ENCODE measurements around the gene NTM.

NTM gene

GRCh38 chr11:131877246-131877942 is 507.0 kb downstream of the NTM start:
- Mint-ChIP-seq H3K27me3 (no peaks in the 10 kb centered on the region), H3K9me3 (peaks cover 6% of the 10 kb centered on the region), H3K36me3 (ENCODE audit: insufficient read depth) (no peaks in the 10 kb centered on the region), H3K4me1 (no peaks in the 10 kb centered on the region), H3K4me3 (no peak overlapping the region), H3K27ac (ENCODE audit: low read depth) (no peak overlapping the region)
- no peak for ATAC-seq (replicated peaks; ENCODE audit: extremely low read depth, poor library complexity, severe bottlenecking)
- no peak for DNase-seq (ENCODE audit: low spot score in 2 of 2)

DNA sequence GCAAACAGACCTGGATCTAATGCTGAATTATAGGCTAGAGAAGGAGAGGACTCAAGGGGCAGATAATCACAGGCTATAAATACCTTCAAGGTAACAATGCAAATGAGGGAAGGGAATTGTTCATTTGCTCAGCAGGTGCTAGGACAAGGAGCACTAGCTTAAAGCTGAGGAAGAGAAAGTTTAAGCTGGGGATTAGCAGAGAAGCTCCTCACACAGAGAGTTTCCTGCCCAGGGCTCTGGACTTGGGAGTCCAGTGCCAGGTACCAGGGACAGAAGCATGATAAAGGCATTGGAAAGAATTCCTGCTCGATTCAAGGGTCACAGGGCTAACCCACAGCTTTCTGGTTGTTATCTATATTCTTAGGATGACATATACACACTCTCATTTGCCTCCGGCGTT is 509.9 kb downstream of the NTM start:
- H3K4me1 Mint-ChIP-seq = no peaks in the 10 kb centered on the region

GRCh38 chr11:131880976-131881375 is 510.6 kb downstream of the NTM start:
- Mint-ChIP-seq H3K4me3 (no peak overlapping the region), H3K4me1 (no peaks in the 10 kb centered on the region), H3K36me3 (ENCODE audit: insufficient read depth) (no peaks in the 10 kb centered on the region), H3K27ac (ENCODE audit: low read depth) (no peak overlapping the region), H3K27me3 (no peaks in the 10 kb centered on the region), H3K9me3 (peaks cover 6% of the 10 kb centered on the region)
- no peak for ATAC-seq (replicated peaks; ENCODE audit: extremely low read depth, poor library complexity, severe bottlenecking)
- no peak for DNase-seq (ENCODE audit: low spot score in 2 of 2)

More for the DNA sequence above, 509.9 kb downstream of the NTM start:
- DNase-seq (ENCODE audit: low spot score in 2 of 2) = no peak
- Mint-ChIP-seq H3K9me3 (peaks cover 6% of the 10 kb centered on the region), H3K4me3 (no peak overlapping the region), H3K27ac (ENCODE audit: low read depth) (no peak overlapping the region), H3K36me3 (ENCODE audit: insufficient read depth) (no peaks in the 10 kb centered on the region), H3K27me3 (no peaks in the 10 kb centered on the region)
- ATAC-seq (replicated peaks; ENCODE audit: extremely low read depth, poor library complexity, severe bottlenecking) = no peak

DNA sequence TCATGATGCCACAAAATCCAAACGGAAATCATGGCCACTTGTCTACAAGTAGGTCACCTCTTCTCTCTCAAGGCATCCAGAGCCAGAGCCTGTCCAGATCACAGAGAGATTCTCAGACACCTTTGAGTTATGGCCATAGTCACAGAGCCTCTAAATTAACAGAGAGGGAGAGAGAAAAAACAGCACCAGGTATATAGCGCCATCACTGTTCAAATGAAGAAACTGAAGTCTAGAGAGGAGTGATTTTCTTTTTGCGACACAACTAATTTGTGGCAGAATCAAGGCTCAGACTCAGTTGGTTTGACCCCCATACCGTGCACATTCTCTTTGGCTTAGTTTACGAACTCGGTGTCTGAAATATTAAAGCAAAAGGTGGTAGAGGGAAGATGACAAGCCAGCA is 512.9 kb downstream of the NTM start:
- H3K4me3 Mint-ChIP-seq = no peak overlapping the region
- no peaks in the 10 kb centered on the region for H3K27me3 Mint-ChIP-seq
- no peaks in the 10 kb centered on the region for H3K4me1 Mint-ChIP-seq
- peaks cover 10% of the 10 kb centered on the region for H3K9me3 Mint-ChIP-seq
- H3K27ac Mint-ChIP-seq (ENCODE audit: low read depth) = no peak overlapping the region
- no peak for DNase-seq (ENCODE audit: low spot score in 2 of 2)
- ATAC-seq (replicated peaks; ENCODE audit: extremely low read depth, poor library complexity, severe bottlenecking) = no peak
- peaks cover 2% of the 10 kb centered on the region for H3K36me3 Mint-ChIP-seq (ENCODE audit: insufficient read depth)

DNA sequence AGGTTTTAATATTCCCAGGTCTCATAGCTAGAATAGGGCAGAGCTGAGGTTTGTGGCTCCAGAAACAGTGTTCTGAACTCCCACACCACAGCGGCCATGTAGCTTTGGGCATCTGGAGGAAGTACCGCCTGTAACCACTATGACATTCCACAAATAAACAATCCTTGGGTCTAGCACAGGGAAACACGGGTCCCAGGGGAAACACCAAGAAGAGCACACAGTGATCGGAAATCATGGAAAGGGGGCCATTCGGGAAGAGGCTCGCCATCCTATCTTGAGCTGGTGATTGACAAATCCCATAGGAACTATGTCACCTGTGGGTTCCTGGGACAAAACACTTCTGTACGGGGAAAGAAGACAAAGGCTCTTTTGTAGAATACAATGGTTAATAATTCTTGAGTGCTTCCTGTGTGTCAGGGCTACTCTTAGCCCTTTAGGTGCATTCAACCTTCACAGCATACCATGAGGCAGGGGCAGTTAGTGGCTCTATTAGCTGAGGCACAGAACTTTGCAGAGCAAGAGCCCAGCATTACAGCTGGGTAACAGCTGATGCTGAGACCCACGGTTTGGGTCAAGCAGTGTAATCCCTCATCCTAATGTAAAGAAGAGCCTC is 514.2 kb downstream of the NTM start:
- Mint-ChIP-seq H3K36me3 (ENCODE audit: insufficient read depth) (peaks cover 2% of the 10 kb centered on the region), H3K4me3 (no peak overlapping the region), H3K27me3 (no peaks in the 10 kb centered on the region), H3K9me3 (peaks cover 4% of the 10 kb centered on the region), H3K4me1 (no peaks in the 10 kb centered on the region), H3K27ac (ENCODE audit: low read depth) (no peak overlapping the region)
- ATAC-seq (replicated peaks; ENCODE audit: extremely low read depth, poor library complexity, severe bottlenecking) (no peak), DNase-seq (ENCODE audit: low spot score in 2 of 2) (no peak)

- ATAC-seq (replicated peaks; ENCODE audit: extremely low read depth, poor library complexity, severe bottlenecking) = no peak
- Mint-ChIP-seq H3K27ac (ENCODE audit: low read depth) (no peak overlapping the region), H3K9me3 (peaks cover 4% of the 10 kb centered on the region), H3K4me3 (no peak overlapping the region), H3K36me3 (ENCODE audit: insufficient read depth) (peaks cover 2% of the 10 kb centered on the region), H3K4me1 (no peaks in the 10 kb centered on the region), H3K27me3 (no peaks in the 10 kb centered on the region)
- no peak for DNase-seq (ENCODE audit: low spot score in 2 of 2)
Observed at GRCh38 chr11:131885431-131885830, 515.0 kb downstream of the NTM start.

DNA sequence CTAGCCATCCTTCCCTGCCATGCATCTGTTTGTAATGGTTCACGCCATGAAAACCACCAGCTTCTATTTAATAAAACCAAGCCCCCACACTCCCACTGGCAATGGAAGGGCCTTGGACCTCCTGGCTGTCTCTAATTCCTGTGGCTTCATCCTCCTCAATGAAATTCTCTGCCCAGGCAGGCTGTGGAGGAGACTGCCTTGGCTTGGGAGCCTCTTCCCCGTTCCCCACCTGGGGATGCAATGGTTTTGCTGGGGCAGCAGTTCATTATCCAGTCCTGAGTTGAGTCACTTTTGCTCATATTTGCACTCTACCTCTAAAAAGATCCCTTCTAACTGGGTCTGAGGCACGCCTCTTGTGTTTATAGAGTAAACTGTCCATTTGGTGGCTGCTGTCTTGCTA is 515.8 kb downstream of the NTM start:
- H3K4me1 Mint-ChIP-seq = no peaks in the 10 kb centered on the region
- no peak overlapping the region for H3K27ac Mint-ChIP-seq (ENCODE audit: low read depth)
- H3K9me3 Mint-ChIP-seq = peaks cover 4% of the 10 kb centered on the region
- H3K27me3 Mint-ChIP-seq = no peaks in the 10 kb centered on the region
- peaks cover 2% of the 10 kb centered on the region for H3K36me3 Mint-ChIP-seq (ENCODE audit: insufficient read depth)
- no peak for DNase-seq (ENCODE audit: low spot score in 2 of 2)
- no peak overlapping the region for H3K4me3 Mint-ChIP-seq
- ATAC-seq (replicated peaks; ENCODE audit: extremely low read depth, poor library complexity, severe bottlenecking) = no peak

GRCh38 chr11:131888230-131888855 is 517.9 kb downstream of the NTM start:
- ATAC-seq (replicated peaks; ENCODE audit: extremely low read depth, poor library complexity, severe bottlenecking) = no peak
- Mint-ChIP-seq H3K27me3 (no peaks in the 10 kb centered on the region), H3K4me1 (no peaks in the 10 kb centered on the region), H3K4me3 (no peak overlapping the region), H3K9me3 (peaks cover 4% of the 10 kb centered on the region), H3K36me3 (ENCODE audit: insufficient read depth) (peaks cover 2% of the 10 kb centered on the region), H3K27ac (ENCODE audit: low read depth) (no peak overlapping the region)
- no peak for DNase-seq (ENCODE audit: low spot score in 2 of 2)

DNA sequence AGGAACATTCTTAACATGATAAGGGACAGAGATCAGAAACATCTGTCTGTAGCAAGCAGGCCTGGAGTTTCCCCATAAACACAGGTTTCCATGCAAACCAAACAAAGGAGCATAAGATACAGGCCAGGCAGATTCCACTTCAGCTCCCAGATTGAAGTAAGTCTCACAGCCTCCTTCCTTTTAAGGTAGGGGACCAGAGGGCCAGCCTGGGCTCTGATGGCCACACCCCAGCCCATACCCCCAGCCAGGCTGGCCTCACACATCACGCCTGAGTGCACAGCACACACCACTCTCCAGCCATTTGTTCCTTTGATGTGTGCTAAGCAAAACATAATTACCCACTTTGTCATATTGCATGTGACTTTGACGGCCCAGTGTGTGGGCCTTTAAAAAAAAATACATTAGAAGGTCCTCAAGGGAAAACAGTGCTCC is 518.7 kb downstream of the NTM start:
- Mint-ChIP-seq H3K27ac (ENCODE audit: low read depth) (no peak overlapping the region), H3K27me3 (no peaks in the 10 kb centered on the region), H3K4me1 (no peaks in the 10 kb centered on the region), H3K36me3 (ENCODE audit: insufficient read depth) (peaks cover 2% of the 10 kb centered on the region), H3K4me3 (no peak overlapping the region), H3K9me3 (peaks cover 4% of the 10 kb centered on the region)
- DNase-seq (ENCODE audit: low spot score in 2 of 2) (no peak), ATAC-seq (replicated peaks; ENCODE audit: extremely low read depth, poor library complexity, severe bottlenecking) (no peak)

DNA sequence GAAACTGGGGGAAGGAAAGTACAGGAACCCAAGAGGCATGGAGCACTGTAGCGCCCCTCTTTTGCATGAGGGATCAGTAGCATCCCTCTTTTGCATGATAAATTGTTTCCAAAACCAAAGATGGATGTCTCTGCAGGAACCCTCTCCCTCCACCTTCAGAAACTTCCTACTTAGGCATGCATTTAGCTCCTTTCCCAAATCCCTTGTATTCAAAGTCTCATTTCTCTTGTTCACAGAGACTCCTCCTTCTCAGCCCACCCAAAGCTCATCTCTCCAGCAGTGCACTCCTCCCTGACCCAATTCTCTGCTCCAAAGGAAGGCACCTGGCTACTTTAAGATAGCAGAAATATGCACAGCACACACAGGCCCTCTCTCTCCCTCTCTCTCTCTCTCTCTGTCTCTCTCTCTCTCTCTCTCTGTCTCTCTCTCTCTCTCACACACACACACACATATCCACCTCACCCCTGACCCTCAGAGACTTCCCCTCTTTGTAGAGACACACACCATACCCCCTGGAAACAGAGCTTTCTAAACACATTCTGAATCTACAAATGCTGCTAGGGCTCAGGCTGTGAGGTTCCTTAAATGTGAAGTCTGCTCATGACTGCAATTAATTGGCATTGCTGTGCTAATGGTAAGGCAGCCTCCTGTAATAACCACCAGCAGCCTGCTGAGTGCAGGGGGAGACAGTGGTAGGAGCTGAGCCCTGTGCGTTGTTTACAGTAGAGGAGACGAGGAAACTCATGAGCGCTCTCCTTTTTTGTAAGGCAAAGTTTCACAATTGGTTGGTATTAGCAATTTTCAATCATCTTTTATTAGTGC is 519.6 kb downstream of the NTM start:
- ATAC-seq (replicated peaks; ENCODE audit: extremely low read depth, poor library complexity, severe bottlenecking) (no peak), DNase-seq (ENCODE audit: low spot score in 2 of 2) (no peak)
- Mint-ChIP-seq H3K27me3 (no peaks in the 10 kb centered on the region), H3K36me3 (ENCODE audit: insufficient read depth) (peaks cover 2% of the 10 kb centered on the region), H3K27ac (ENCODE audit: low read depth) (no peak overlapping the region), H3K4me1 (no peaks in the 10 kb centered on the region), H3K9me3 (peaks cover 4% of the 10 kb centered on the region), H3K4me3 (no peak overlapping the region)

GRCh38 chr11:131893103-131893890 is 522.9 kb downstream of the NTM start:
- H3K27me3 Mint-ChIP-seq = no peaks in the 10 kb centered on the region
- no peak overlapping the region for H3K4me3 Mint-ChIP-seq
- no peaks in the 10 kb centered on the region for H3K36me3 Mint-ChIP-seq (ENCODE audit: insufficient read depth)
- no peak overlapping the region for H3K27ac Mint-ChIP-seq (ENCODE audit: low read depth)
- no peak for DNase-seq (ENCODE audit: low spot score in 2 of 2)
- ATAC-seq (replicated peaks; ENCODE audit: extremely low read depth, poor library complexity, severe bottlenecking) = no peak
- H3K9me3 Mint-ChIP-seq = no peaks in the 10 kb centered on the region
- no peaks in the 10 kb centered on the region for H3K4me1 Mint-ChIP-seq

DNA sequence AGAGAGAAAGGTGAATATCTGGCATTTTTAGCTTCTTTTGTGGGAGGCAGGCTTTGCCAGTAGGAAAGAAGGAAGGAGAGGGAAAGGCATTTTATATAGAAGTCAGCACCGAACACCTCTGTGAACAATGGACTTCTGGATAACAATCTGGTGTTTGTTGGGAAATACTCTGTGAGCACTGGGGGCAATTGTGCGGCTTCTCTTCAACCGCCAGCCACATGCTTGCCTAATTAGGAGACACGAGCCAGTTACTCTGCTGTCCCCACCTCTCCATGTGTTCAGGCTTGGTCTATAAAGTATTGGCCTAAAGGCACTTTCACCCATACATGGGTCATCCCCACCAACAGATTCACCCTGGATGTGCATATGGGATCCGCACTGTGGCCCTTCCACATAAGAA is 523.6 kb downstream of the NTM start:
- Mint-ChIP-seq H3K9me3 (peaks cover 3% of the 10 kb centered on the region), H3K4me3 (no peak overlapping the region), H3K27me3 (no peaks in the 10 kb centered on the region), H3K4me1 (no peaks in the 10 kb centered on the region), H3K27ac (ENCODE audit: low read depth) (no peak overlapping the region), H3K36me3 (ENCODE audit: insufficient read depth) (no peaks in the 10 kb centered on the region)
- no peak for ATAC-seq (replicated peaks; ENCODE audit: extremely low read depth, poor library complexity, severe bottlenecking)
- no peak for DNase-seq (ENCODE audit: low spot score in 2 of 2)

All from central memory CD8-positive, alpha-beta T cell (primary cell).